ENCODE data around the gene EEF2K. TPM values are rescaled to one million over a fixed set of nuclear protein-coding genes. Genes with fewer than 3 reads are reported as not detected.

Gene EEF2K
- total and polyA plus RNA-seq, 7 experiments from 2014 or later = 1.9 to 27.9 (median 19.9) TPM

DNA sequence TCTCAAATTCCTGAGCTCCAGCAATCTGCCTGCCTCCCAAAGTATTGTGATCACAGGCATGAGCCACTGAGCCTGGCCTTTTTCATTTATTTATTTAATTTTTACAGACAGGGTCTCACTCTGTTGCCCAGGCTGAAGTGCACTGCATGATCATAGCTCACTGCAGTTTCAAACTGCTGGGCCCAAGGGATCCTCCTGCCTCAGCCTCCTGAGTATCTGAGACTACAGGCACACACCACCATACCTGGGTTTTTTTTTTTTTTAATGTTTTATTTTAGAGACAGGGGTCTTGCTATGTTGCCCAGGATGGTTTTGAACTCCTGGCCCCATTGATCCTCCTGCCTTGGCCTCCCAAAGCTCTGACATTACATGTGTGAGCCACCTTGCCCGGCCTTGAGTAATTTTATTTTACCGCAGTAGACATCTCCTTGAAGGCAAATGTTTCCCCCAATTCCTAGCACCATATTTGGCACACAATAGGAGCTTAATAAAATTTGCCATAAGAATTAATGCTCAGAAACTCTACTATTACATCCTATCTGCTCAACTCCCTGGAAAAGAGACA lies 1.9 kb upstream of the EEF2K start:
- Mint-ChIP-seq H3K4me3 (peak overlapping the region in 2 of 10 donors; percentile 21 to 71), H3K27me3 (no peaks in the 10 kb centered on the region), H3K9me3 (no peaks in the 10 kb centered on the region), H3K27ac (peak overlapping the region in 3 of 9 donors; percentile 16 to 57 (median 54)), H3K36me3 (peaks cover 0 to 4% (median 0%) of the 10 kb centered on the region in 5 donors), H3K4me1 (peaks cover 13 to 40% (median 24%) of the 10 kb centered on the region in 7 donors)
- Histone ChIP-seq H3K9me3 (ENCODE audit: control insufficient read depth in 2 of 3, low read length in 3 of 3) (no peaks in the 10 kb centered on the region), H3K36me3 (ENCODE audit: control insufficient read depth in 2 of 3, insufficient read depth in 3 of 3, low read length in 3 of 3) (peaks cover 0 to 8% (median 0%) of the 10 kb centered on the region in 3 experiments), H3K4me1 (ENCODE audit: control insufficient read depth in 2 of 2, insufficient read depth in 2 of 2, low read length in 2 of 2) (peaks cover 9 to 13% of the 10 kb centered on the region in 2 donors), H3K4me3 (ENCODE audit: low read length) (no peak overlapping the region), H3K27ac (ENCODE audit: low read depth, low read length) (no peak overlapping the region), H3K27me3 (ENCODE audit: control insufficient read depth in 2 of 2, insufficient read depth in 2 of 2, low read length in 2 of 2) (no peaks in the 10 kb centered on the region)
- ChIA-PET CTCF (interaction anchor here (0.6 to 2.1 kb wide), 4 partner anchors 9 to 126 kb away, joined by 3 to 8 read pairs (median 4); no protein-coding TSS in a partner anchor), POLR2A (interaction anchor here (0.7 to 9.4 kb wide), 5 partner anchors 12 to 93 kb away, joined by 3 to 146 read pairs (median 4); partner anchors contain the start of gene POLR3E)
- DNase-seq (no peak), ATAC-seq (no peak)
- intact Hi-C loops (cut with micrococcal nuclease) = no loop called here

DNA sequence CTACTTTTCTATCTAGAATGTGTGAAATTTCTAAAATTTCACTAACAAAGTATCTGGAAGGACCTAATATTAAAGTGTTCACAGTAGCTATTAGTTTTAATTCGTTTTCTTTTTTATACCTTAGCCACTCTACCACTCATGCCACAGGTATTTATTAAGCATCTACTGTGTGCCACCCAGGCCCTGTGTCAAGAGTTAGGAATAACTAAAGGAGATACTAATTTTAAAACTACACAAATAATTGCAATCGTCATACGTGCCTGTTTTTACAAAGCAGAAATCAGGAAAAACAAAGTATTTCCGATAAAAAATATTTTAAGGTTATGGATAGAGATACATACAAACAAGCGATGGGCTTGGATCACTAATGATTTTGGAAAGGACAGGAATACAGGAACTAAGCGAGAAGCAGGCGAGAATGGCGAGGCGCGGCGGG lies 483 bp upstream of the EEF2K start:
- peaks cover 0 to 10% (median 3%) of the 10 kb centered on the region in 5 donors for H3K36me3 Mint-ChIP-seq
- intact Hi-C loops (cut with micrococcal nuclease) = loop anchor here (1.0 to 2.0 kb wide), 5 partner anchors 10 to 92 kb away; partner anchors contain the start of gene POLR3E (in 2 of the 2)
- no peak for DNase-seq
- H3K27ac Mint-ChIP-seq = peak overlapping the region; percentile 36 to 86 (median 72)
- CTCF ChIA-PET = interaction anchor here (0.8 to 2.3 kb wide), 7 partner anchors 9 to 128 kb away, joined by 3 to 10 read pairs (median 5); partner anchors contain the start of gene POLR3E
- peak overlapping the region; percentile 87 to 99 (median 96) for H3K4me3 Mint-ChIP-seq
- no peaks in the 10 kb centered on the region for H3K9me3 Mint-ChIP-seq
- POLR2A ChIA-PET = interaction anchor here (1.5 to 9.4 kb wide), 3 partner anchors 13 to 95 kb away, joined by 4 to 146 read pairs (median 15); partner anchors contain the start of gene POLR3E
- Histone ChIP-seq H3K27me3 (ENCODE audit: control insufficient read depth in 2 of 2, insufficient read depth in 2 of 2, low read length in 2 of 2) (no peaks in the 10 kb centered on the region), H3K4me3 (ENCODE audit: low read length) (peak overlapping the region; percentile 72), H3K4me1 (ENCODE audit: control insufficient read depth in 2 of 2, insufficient read depth in 2 of 2, low read length in 2 of 2) (peaks cover 9 to 13% of the 10 kb centered on the region in 2 donors), H3K36me3 (ENCODE audit: control insufficient read depth in 2 of 3, insufficient read depth in 3 of 3, low read length in 3 of 3) (peaks cover 0 to 8% (median 0%) of the 10 kb centered on the region in 3 experiments), H3K9me3 (ENCODE audit: control insufficient read depth in 2 of 3, low read length in 3 of 3) (no peaks in the 10 kb centered on the region), H3K27ac (ENCODE audit: low read depth, low read length) (peak overlapping the region; percentile 80)
- no peak for ATAC-seq
- H3K27me3 Mint-ChIP-seq = no peaks in the 10 kb centered on the region
- peaks cover 13 to 50% (median 26%) of the 10 kb centered on the region in 7 donors for H3K4me1 Mint-ChIP-seq

DNA sequence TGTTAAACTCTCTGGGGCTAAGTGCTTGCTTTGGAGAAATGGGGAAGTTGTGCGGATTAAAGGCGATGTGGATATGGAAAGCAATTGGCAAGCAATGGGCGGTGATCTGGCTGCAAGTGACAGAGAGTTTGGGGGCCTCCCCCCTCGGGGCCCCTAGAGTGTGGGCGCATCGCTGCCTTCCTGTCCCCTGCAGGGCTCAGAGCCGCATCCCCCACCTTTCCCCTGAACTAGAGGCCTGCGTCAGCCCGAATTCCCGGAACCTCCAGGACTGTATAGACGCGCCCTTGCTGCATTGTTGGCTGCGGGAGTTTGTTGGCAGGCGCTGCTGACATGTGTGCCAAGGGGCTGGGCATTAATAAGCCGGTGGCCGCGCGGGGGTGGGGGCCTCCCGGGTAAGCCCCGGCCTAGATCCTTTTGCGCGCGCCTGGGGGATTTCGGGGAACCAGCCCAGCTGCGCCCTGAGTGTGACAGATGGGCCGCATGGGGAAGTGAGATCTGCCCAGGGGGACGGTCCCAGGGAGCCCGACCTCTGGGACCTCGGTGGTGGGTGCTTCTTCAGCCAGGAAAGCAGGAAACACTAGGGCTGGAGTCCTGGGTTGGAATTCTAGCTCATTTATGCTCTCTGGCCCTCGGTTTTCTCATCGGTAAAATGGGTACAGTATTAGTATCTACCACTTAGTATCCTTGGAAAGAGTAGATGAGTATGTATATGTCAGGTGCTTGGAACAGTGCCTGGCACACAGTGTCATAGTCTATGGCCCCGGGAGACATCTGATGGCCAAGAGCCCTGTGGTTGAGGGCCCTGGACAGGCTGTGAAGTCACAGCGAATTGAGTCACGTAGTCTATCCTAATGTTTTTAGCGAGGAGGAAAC lies 1.0 kb downstream of the EEF2K start:
- ChIA-PET CTCF (interaction anchor here (0.8 to 2.3 kb wide), 3 partner anchors 22 to 93 kb away, joined by 3 to 10 read pairs (median 3); partner anchors contain the start of gene POLR3E), POLR2A (interaction anchor here (0.7 to 9.4 kb wide), 5 partner anchors 15 to 228 kb away, joined by 3 to 146 read pairs (median 7); partner anchors contain the start of gene POLR3E)
- peak overlapping the region; percentile 61 to 94 (median 85) for H3K27ac Mint-ChIP-seq
- peaks cover 0 to 22% (median 8%) of the 10 kb centered on the region in 5 donors for H3K36me3 Mint-ChIP-seq
- intact Hi-C loops (cut with micrococcal nuclease) = loop anchor here (1.0 to 2.0 kb wide), 5 partner anchors 12 to 90 kb away; partner anchors contain the start of gene POLR3E (in 2 of the 2)
- H3K9me3 Mint-ChIP-seq = no peaks in the 10 kb centered on the region
- Histone ChIP-seq H3K4me1 (ENCODE audit: control insufficient read depth in 2 of 2, insufficient read depth in 2 of 2, low read length in 2 of 2) (peaks cover 9 to 13% of the 10 kb centered on the region in 2 donors), H3K4me3 (ENCODE audit: low read length) (peak overlapping the region; percentile 72), H3K27me3 (ENCODE audit: control insufficient read depth in 2 of 2, insufficient read depth in 2 of 2, low read length in 2 of 2) (no peaks in the 10 kb centered on the region), H3K9me3 (ENCODE audit: control insufficient read depth in 2 of 3, low read length in 3 of 3) (no peaks in the 10 kb centered on the region), H3K36me3 (ENCODE audit: control insufficient read depth in 2 of 3, insufficient read depth in 3 of 3, low read length in 3 of 3) (peaks cover 0 to 8% (median 0%) of the 10 kb centered on the region in 3 experiments), H3K27ac (ENCODE audit: low read depth, low read length) (peak overlapping the region; percentile 80)
- H3K4me1 Mint-ChIP-seq = peaks cover 20 to 58% (median 30%) of the 10 kb centered on the region in 7 donors
- H3K4me3 Mint-ChIP-seq = peak overlapping the region; percentile 87 to 99 (median 96)
- no peaks in the 10 kb centered on the region for H3K27me3 Mint-ChIP-seq
- ATAC-seq = peak; percentile 56
- peak; percentile 19 to 75 (median 32) for DNase-seq

DNA sequence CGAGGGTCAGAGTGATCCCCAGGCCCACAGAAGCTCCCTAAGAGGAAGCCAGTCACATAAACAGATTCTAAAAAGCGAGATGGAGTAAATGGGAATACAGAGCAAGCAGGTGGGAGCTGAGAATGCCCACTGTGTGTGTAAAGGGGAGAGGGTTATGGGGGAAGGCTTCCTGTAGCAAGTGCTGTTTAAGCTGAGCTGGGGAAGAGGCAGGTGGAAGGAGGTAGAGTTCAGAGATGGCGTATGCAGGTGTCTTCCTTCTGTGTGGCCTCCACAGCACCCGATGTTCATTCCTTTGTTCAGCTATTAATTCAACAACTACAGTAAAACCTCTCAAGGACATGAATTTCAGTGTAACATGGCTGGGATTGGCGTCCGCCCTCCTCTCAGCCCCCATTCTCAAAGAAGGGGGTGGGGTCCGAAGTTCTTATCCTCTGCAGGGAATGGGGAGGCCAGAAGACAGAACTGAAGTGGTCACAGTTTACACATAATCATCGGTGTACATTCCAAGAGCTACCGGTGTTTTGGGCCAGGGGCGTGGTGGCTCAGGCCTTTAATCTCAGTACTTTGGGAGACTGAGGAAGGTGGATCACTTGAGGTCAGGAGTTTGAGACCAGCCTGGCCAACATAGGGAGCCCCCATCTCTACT lies 1.8 kb downstream of the EEF2K start:
- H3K4me1 ChIP-seq (ENCODE audit: control insufficient read depth in 2 of 2, insufficient read depth in 2 of 2, low read length in 2 of 2) = peaks cover 9 to 13% of the 10 kb centered on the region in 2 donors
- H3K36me3 Mint-ChIP-seq = peaks cover 0 to 25% (median 8%) of the 10 kb centered on the region in 5 donors
- H3K27ac Mint-ChIP-seq = peak overlapping the region; percentile 8 to 94 (median 85)
- peak overlapping the region; percentile 72 for H3K4me3 ChIP-seq (ENCODE audit: low read length)
- intact Hi-C loops (cut with micrococcal nuclease) = loop anchor here in 1 of 2 donors (2.0 kb wide), 1 partner anchor 17 kb away; no protein-coding TSS in a partner anchor
- no peaks in the 10 kb centered on the region for H3K9me3 ChIP-seq (ENCODE audit: control insufficient read depth in 2 of 3, low read length in 3 of 3)
- H3K4me1 Mint-ChIP-seq = peaks cover 22 to 60% (median 30%) of the 10 kb centered on the region in 7 donors
- POLR2A ChIA-PET = interaction anchor here (1.7 to 9.4 kb wide), 2 partner anchors 15 to 90 kb away, joined by 7 to 146 read pairs; partner anchors contain the start of gene POLR3E
- no peak for ATAC-seq
- H3K27me3 Mint-ChIP-seq = no peaks in the 10 kb centered on the region
- CTCF ChIA-PET = interaction anchor here (1.2 kb wide), 1 partner anchor 23 kb away, joined by 3 read pairs; no protein-coding TSS in a partner anchor
- H3K27ac ChIP-seq (ENCODE audit: low read depth, low read length) = peak overlapping the region; percentile 80
- peak overlapping the region; percentile 87 to 99 (median 96) for H3K4me3 Mint-ChIP-seq
- H3K36me3 ChIP-seq (ENCODE audit: control insufficient read depth in 2 of 3, insufficient read depth in 3 of 3, low read length in 3 of 3) = peaks cover 0 to 8% (median 0%) of the 10 kb centered on the region in 3 experiments
- DNase-seq = no peak
- no peaks in the 10 kb centered on the region for H3K27me3 ChIP-seq (ENCODE audit: control insufficient read depth in 2 of 2, insufficient read depth in 2 of 2, low read length in 2 of 2)
- no peaks in the 10 kb centered on the region for H3K9me3 Mint-ChIP-seq

DNA sequence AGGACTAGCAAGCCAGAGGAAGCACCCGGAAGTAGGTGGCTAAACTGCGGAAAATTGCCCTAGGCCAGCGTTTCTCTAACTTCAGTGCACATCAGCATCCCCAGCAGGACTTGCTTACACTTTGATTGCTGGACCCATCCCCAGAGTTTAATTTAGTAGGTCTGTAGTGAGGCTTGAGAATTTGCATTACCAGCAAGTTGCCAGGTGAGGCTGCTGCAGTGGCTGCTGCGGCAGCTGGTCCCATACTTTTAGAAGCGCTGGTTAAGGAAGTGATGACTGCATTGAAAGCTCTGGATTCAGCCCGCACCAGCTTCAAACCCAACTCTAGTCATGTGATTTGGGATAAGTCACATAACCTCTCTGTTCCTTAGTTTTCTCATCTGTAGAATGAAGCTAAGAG lies 4.2 kb downstream of the EEF2K start:
- no peak overlapping the region for H3K27ac Mint-ChIP-seq

More for the DNA sequence above, 4.2 kb downstream of the EEF2K start:
- H3K36me3 Mint-ChIP-seq = peaks cover 0 to 40% (median 18%) of the 10 kb centered on the region in 5 donors
- Histone ChIP-seq H3K4me1 (ENCODE audit: control insufficient read depth in 2 of 2, insufficient read depth in 2 of 2, low read length in 2 of 2) (peaks cover 9 to 13% of the 10 kb centered on the region in 2 donors), H3K27ac (ENCODE audit: low read depth, low read length) (no peak overlapping the region), H3K36me3 (ENCODE audit: control insufficient read depth in 2 of 3, insufficient read depth in 3 of 3, low read length in 3 of 3) (peaks cover 0 to 8% (median 0%) of the 10 kb centered on the region in 3 experiments), H3K27me3 (ENCODE audit: control insufficient read depth in 2 of 2, insufficient read depth in 2 of 2, low read length in 2 of 2) (no peaks in the 10 kb centered on the region), H3K9me3 (ENCODE audit: control insufficient read depth in 2 of 3, low read length in 3 of 3) (no peaks in the 10 kb centered on the region), H3K4me3 (ENCODE audit: low read length) (no peak overlapping the region)
- no peaks in the 10 kb centered on the region for H3K27me3 Mint-ChIP-seq
- H3K4me1 Mint-ChIP-seq = peaks cover 24 to 62% (median 35%) of the 10 kb centered on the region in 7 donors
- no peaks in the 10 kb centered on the region for H3K9me3 Mint-ChIP-seq
- CTCF ChIA-PET = interaction anchor here (0.7 to 1.7 kb wide), 2 partner anchors 86 to 88 kb away, joined by 3 to 7 read pairs; no protein-coding TSS in a partner anchor
- H3K4me3 Mint-ChIP-seq = no peak overlapping the region
- DNase-seq (no peak), ATAC-seq (no peak)
- intact Hi-C loops (cut with micrococcal nuclease) = no loop called here
- POLR2A ChIA-PET = interaction anchor here (1.0 to 9.4 kb wide), 4 partner anchors 11 to 86 kb away, joined by 3 to 146 read pairs (median 4); partner anchors contain the start of gene POLR3E

Data from naive thymus-derived CD4-positive, alpha-beta T cell (primary cell).